HEK293 (cell line): Measurements from ENCODE around the gene RNASE4.

Source experiments
- BCL11B ChIP-seq: fragments of 450-650 bp; formaldehyde crosslinking; IDR thresholded peaks from 2 replicates; pipeline ENCODE4 v1.5.1; 2016; ENCODE audit warnings: low read depth, missing biosample characterization, missing genetic modification characterization
- HOXA7 ChIP-seq: sonication (generic); formaldehyde crosslinking; IDR thresholded peaks from 2 replicates; pipeline ENCODE4 v1.8.1; 2022; ENCODE audit warnings: missing genetic modification reagents, borderline replicate concordance
- INSM2 ChIP-seq: fragments of 450-650 bp; formaldehyde crosslinking; IDR thresholded peaks from 2 replicates; pipeline ENCODE4 v1.5.1; 2016; ENCODE audit warnings: missing biosample characterization, missing genetic modification characterization
- RBAK ChIP-seq: fragments of 450-650 bp; formaldehyde crosslinking; IDR thresholded peaks from 2 replicates; pipeline ENCODE4 v1.5.1; 2016; ENCODE audit warnings: missing biosample characterization, missing genetic modification characterization
- SP3 ChIP-seq: fragments of 450-650 bp; formaldehyde crosslinking; IDR thresholded peaks from 2 replicates; pipeline ENCODE4 v1.5.1; 2016; ENCODE audit warnings: missing biosample characterization, missing genetic modification characterization
- SP7 ChIP-seq: fragments of 450-650 bp; formaldehyde crosslinking; IDR thresholded peaks from 2 replicates; pipeline ENCODE4 v1.5.1; 2016; ENCODE audit warnings: missing biosample characterization, missing genetic modification characterization
- TSHZ1 ChIP-seq: fragments of 450-650 bp; formaldehyde crosslinking; IDR thresholded peaks from 2 replicates; pipeline ENCODE4 v1.5.1; 2016; ENCODE audit warnings: missing biosample characterization, missing genetic modification characterization, borderline replicate concordance
- ZNF10 ChIP-seq: fragments of 450-650 bp; formaldehyde crosslinking; IDR thresholded peaks from 2 replicates; pipeline ENCODE4 v1.5.1; 2017; ENCODE audit warnings: missing biosample characterization, missing genetic modification characterization
- ZNF146 ChIP-seq: fragments of 450-650 bp; formaldehyde crosslinking; IDR thresholded peaks from 2 replicates; pipeline ENCODE4 v1.5.1; 2016; ENCODE audit warnings: missing biosample characterization, missing genetic modification characterization
- ZNF175 ChIP-seq: fragments of 450-650 bp; formaldehyde crosslinking; IDR thresholded peaks from 2 replicates; pipeline ENCODE4 v1.5.1; 2016; ENCODE audit warnings: missing biosample characterization, missing genetic modification characterization
- ZNF239 ChIP-seq: fragments of 450-650 bp; formaldehyde crosslinking; IDR thresholded peaks from 2 replicates; pipeline ENCODE4 v1.5.1; 2016; ENCODE audit warnings: missing biosample characterization, missing genetic modification characterization
- ZNF26 ChIP-seq: fragments of 450-650 bp; formaldehyde crosslinking; IDR thresholded peaks from 2 replicates; pipeline ENCODE4 v1.5.1; 2016; ENCODE audit warnings: missing biosample characterization, missing genetic modification characterization
- ZNF366 ChIP-seq: fragments of 450-650 bp; formaldehyde crosslinking; conservative IDR thresholded peaks from 2 replicates; pipeline ENCODE4 v1.5.1; 2016; ENCODE audit warnings: missing biosample characterization, missing genetic modification characterization
- ZNF48 ChIP-seq: fragments of 450-650 bp; formaldehyde crosslinking; IDR thresholded peaks from 2 replicates; pipeline ENCODE4 v1.5.1; 2016; ENCODE audit warnings: missing biosample characterization, missing genetic modification characterization
- ZNF585B ChIP-seq: fragments of 450-650 bp; formaldehyde crosslinking; IDR thresholded peaks from 2 replicates; pipeline ENCODE4 v1.5.1; 2016; ENCODE audit warnings: missing biosample characterization, missing genetic modification characterization
- ZNF664 ChIP-seq: fragments of 450-650 bp; formaldehyde crosslinking; IDR thresholded peaks from 2 replicates; pipeline ENCODE4 v1.5.1; 2016; ENCODE audit warnings: missing biosample characterization, missing genetic modification characterization
- ZSCAN5A ChIP-seq: fragments of 450-650 bp; formaldehyde crosslinking; IDR thresholded peaks from 2 replicates; pipeline ENCODE4 v1.5.1; 2016; ENCODE audit warnings: missing biosample characterization, missing genetic modification characterization
- TF ChIP-seq, protein P1 (sequence below): fragments of 450-650 bp; formaldehyde crosslinking; IDR thresholded peaks from 2 replicates; pipeline ENCODE4 v1.5.1; 2016; ENCODE audit warnings: missing biosample characterization, missing genetic modification characterization, borderline replicate concordance
- TF ChIP-seq, protein P2 (sequence below): fragments of 450-650 bp; formaldehyde crosslinking; optimal IDR thresholded peaks from 2 replicates; pipeline ENCODE3; 2016; ENCODE audit warnings: missing biosample characterization, mild to moderate bottlenecking, missing genetic modification characterization
- TF ChIP-seq, protein P3 (sequence below): fragments of 450-650 bp; formaldehyde crosslinking; IDR thresholded peaks from 2 replicates; pipeline ENCODE4 v1.5.1; 2017; ENCODE audit warnings: missing biosample characterization, mild to moderate bottlenecking, missing genetic modification characterization, moderate library complexity

The RNASE4 gene

DNA sequence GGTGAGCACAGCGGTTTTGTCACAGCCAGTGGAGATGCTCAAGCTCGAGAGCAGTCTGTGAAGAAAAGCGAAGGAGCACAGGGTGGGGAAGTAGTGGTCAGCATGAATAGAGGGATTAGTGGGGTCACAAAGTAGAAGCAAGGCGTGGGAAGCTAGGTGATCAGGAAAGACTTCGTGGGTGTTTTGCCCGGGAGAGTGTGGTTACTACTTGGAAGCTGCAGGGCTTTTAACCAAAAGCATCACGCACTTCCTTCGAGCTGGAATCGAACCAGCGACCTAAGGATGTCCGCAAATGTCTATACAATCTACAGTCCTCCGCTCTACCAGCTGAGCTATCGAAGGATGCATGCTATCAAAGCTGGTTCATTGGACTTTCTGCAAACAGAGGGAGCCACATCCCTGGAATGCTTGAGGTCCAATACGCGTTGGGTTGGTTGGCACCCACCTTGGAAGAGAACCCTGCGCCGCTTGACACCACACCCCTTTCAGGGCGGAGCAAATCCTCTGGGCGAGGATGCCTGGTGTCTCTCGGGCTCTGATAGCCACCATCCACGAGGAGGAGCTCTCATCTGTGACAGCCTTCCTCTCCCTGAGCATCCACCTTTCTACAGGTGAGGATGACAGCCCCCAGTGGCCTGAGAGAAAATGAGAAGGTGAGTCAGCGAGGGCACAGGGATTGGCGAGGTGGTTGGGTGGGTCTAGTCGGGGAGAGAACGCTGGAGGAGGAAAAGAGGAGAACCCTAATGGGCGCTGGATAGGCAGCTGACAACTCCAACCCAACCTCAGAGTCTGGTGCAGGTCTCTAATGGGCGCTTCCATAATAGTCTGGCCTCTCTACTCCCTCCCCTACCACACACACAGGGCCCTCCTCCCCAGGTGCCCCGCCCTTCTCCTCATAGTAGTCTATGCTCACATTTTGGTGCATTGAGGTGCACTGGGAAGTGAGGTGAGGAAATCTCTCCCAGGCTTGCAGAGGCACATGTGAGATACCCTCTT is 26.8 kb upstream of the RNASE4 start (continued):
- TF ChIP-seq SP7 (tag by site-specific recombination): peak; percentile 84
- peak; percentile 51; the same call in 1 of the 2 replicates for TF ChIP-seq TSHZ1
- peak; percentile 41; the same call in 1 of the 2 replicates for TF ChIP-seq ZNF10
- TF ChIP-seq ZNF664 (tag by site-specific recombination): no peak
- TF ChIP-seq, protein P1, sequence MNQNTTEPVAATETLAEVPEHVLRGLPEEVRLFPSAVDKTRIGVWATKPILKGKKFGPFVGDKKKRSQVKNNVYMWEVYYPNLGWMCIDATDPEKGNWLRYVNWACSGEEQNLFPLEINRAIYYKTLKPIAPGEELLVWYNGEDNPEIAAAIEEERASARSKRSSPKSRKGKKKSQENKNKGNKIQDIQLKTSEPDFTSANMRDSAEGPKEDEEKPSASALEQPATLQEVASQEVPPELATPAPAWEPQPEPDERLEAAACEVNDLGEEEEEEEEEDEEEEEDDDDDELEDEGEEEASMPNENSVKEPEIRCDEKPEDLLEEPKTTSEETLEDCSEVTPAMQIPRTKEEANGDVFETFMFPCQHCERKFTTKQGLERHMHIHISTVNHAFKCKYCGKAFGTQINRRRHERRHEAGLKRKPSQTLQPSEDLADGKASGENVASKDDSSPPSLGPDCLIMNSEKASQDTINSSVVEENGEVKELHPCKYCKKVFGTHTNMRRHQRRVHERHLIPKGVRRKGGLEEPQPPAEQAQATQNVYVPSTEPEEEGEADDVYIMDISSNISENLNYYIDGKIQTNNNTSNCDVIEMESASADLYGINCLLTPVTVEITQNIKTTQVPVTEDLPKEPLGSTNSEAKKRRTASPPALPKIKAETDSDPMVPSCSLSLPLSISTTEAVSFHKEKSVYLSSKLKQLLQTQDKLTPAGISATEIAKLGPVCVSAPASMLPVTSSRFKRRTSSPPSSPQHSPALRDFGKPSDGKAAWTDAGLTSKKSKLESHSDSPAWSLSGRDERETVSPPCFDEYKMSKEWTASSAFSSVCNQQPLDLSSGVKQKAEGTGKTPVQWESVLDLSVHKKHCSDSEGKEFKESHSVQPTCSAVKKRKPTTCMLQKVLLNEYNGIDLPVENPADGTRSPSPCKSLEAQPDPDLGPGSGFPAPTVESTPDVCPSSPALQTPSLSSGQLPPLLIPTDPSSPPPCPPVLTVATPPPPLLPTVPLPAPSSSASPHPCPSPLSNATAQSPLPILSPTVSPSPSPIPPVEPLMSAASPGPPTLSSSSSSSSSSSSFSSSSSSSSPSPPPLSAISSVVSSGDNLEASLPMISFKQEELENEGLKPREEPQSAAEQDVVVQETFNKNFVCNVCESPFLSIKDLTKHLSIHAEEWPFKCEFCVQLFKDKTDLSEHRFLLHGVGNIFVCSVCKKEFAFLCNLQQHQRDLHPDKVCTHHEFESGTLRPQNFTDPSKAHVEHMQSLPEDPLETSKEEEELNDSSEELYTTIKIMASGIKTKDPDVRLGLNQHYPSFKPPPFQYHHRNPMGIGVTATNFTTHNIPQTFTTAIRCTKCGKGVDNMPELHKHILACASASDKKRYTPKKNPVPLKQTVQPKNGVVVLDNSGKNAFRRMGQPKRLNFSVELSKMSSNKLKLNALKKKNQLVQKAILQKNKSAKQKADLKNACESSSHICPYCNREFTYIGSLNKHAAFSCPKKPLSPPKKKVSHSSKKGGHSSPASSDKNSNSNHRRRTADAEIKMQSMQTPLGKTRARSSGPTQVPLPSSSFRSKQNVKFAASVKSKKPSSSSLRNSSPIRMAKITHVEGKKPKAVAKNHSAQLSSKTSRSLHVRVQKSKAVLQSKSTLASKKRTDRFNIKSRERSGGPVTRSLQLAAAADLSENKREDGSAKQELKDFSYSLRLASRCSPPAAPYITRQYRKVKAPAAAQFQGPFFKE (tag by site-specific recombination): no peak
- peak; percentile 75 for TF ChIP-seq SP3 (tag by site-specific recombination)
- TF ChIP-seq, protein P2, sequence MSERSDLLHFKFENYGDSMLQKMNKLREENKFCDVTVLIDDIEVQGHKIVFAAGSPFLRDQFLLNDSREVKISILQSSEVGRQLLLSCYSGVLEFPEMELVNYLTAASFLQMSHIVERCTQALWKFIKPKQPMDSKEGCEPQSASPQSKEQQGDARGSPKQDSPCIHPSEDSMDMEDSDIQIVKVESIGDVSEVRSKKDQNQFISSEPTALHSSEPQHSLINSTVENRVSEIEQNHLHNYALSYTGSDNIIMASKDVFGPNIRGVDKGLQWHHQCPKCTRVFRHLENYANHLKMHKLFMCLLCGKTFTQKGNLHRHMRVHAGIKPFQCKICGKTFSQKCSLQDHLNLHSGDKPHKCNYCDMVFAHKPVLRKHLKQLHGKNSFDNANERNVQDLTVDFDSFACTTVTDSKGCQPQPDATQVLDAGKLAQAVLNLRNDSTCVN (tag by site-specific recombination): no peak
- TF ChIP-seq HOXA7: no peak
- TF ChIP-seq BCL11B (tag by site-specific recombination): peak; percentile 82; the same call in 1 of the 2 replicates
- no peak for TF ChIP-seq ZNF175 (tag by site-specific recombination)
- TF ChIP-seq ZNF26 (tag by site-specific recombination): no peak
- 0 out of 2 replicates have a peak, but pooled peaks have one; percentile 31 for TF ChIP-seq ZSCAN5A (tag by site-specific recombination)
- no peak for TF ChIP-seq ZNF239 (tag by site-specific recombination)
- no peak for TF ChIP-seq ZNF146 (tag by site-specific recombination)
- TF ChIP-seq ZNF585B: no peak
- TF ChIP-seq ZNF48 (tag by site-specific recombination): no peak
- peak; percentile 99 for TF ChIP-seq ZNF366 (tag by site-specific recombination)
- peak; percentile 82 for TF ChIP-seq INSM2 (tag by site-specific recombination)
- TF ChIP-seq, protein P3, sequence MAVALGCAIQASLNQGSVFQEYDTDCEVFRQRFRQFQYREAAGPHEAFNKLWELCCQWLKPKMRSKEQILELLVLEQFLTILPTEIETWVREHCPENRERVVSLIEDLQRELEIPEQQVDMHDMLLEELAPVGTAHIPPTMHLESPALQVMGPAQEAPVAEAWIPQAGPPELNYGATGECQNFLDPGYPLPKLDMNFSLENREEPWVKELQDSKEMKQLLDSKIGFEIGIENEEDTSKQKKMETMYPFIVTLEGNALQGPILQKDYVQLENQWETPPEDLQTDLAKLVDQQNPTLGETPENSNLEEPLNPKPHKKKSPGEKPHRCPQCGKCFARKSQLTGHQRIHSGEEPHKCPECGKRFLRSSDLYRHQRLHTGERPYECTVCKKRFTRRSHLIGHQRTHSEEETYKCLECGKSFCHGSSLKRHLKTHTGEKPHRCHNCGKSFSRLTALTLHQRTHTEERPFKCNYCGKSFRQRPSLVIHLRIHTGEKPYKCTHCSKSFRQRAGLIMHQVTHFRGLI (tag by site-specific recombination): peak; percentile 52
- no peak for TF ChIP-seq RBAK (tag by site-specific recombination)
